ENCODE measurements around the gene ARHGAP1.

ARHGAP1 gene

DNA sequence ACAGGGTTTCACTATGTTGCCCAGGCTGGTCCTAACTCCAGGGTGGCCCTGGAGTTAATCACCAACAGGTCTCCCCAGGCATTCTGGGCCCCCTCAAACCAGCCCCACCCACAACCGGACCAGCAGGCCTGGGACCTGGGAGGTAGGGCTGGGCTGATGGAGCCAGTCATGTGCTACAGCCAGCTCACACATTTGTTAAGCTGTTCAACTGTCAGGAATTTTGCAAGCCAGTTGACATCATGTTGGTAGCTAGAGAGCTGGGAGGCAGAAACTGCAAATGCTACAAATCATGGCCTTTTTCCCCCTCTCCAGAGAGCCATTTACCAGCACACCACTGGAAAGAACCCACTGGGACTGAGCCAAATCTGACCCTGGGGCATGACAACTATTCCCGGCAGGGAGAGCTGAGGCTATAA is 6.8 kb downstream of the ARHGAP1 start:
- DNase-seq (ENCODE audit: low read depth): no peak
- TF ChIP-seq, protein P1, sequence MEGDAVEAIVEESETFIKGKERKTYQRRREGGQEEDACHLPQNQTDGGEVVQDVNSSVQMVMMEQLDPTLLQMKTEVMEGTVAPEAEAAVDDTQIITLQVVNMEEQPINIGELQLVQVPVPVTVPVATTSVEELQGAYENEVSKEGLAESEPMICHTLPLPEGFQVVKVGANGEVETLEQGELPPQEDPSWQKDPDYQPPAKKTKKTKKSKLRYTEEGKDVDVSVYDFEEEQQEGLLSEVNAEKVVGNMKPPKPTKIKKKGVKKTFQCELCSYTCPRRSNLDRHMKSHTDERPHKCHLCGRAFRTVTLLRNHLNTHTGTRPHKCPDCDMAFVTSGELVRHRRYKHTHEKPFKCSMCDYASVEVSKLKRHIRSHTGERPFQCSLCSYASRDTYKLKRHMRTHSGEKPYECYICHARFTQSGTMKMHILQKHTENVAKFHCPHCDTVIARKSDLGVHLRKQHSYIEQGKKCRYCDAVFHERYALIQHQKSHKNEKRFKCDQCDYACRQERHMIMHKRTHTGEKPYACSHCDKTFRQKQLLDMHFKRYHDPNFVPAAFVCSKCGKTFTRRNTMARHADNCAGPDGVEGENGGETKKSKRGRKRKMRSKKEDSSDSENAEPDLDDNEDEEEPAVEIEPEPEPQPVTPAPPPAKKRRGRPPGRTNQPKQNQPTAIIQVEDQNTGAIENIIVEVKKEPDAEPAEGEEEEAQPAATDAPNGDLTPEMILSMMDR (IDR thresholded peaks at IDR 0.05; ENCODE audit: low read depth, low read length, missing control alignments): no peak
- no peak overlapping the region for H3K4me3 ChIP-seq (ENCODE audit: low read depth, low read length)

DNA sequence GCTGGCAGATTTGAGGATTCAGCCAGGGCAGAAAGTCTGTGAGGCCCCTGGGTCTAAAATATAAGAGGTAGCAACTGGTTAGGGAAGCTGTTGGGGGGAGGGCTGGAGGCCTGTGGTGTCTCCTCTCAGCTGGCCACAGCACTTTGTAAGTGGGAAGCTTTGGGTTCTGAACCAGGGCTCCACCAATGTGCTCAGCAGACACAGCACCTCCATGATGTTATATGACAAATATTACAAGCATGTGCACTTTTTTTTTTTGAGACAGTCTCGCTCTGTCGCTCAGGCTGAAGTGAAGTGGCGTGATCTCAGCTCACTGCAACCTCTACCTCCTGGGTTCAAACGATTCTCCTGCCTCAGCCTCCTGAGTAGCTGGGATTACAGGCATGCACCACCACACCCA is 8.0 kb downstream of the ARHGAP1 start:
- TF ChIP-seq, protein P1 (IDR thresholded peaks at IDR 0.05; ENCODE audit: low read depth, low read length, missing control alignments): no peak
- DNase-seq (ENCODE audit: low read depth): no peak

DNA sequence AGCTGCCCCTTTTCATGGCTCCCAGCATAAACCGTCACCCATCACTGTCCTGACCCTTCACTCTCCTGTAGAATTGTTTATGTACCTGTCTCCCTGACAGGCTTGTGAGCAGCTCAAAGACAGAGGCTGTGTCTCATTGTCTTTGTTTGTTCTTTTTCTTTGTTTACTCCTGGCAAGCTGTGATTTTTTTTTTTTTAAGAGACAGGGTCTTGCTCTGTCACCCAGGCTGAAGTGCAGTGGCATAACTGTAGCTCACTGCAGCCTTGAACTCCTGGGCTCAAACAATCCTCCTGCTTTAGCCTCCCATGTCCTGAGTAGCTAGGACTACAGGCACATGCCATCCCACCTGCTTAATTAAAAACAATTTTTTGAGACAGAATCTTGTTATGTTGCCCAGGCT is 9.7 kb downstream of the ARHGAP1 start:
- no peak for DNase-seq (ENCODE audit: low read depth)
- no peak overlapping the region for H3K4me3 ChIP-seq (ENCODE audit: low read depth, low read length)
- TF ChIP-seq, protein P1 (IDR thresholded peaks at IDR 0.05; ENCODE audit: low read depth, low read length, missing control alignments): no peak

More for the DNA sequence above, 8.0 kb downstream of the ARHGAP1 start:
- H3K4me3 ChIP-seq (ENCODE audit: low read depth, low read length): no peak overlapping the region

DNA sequence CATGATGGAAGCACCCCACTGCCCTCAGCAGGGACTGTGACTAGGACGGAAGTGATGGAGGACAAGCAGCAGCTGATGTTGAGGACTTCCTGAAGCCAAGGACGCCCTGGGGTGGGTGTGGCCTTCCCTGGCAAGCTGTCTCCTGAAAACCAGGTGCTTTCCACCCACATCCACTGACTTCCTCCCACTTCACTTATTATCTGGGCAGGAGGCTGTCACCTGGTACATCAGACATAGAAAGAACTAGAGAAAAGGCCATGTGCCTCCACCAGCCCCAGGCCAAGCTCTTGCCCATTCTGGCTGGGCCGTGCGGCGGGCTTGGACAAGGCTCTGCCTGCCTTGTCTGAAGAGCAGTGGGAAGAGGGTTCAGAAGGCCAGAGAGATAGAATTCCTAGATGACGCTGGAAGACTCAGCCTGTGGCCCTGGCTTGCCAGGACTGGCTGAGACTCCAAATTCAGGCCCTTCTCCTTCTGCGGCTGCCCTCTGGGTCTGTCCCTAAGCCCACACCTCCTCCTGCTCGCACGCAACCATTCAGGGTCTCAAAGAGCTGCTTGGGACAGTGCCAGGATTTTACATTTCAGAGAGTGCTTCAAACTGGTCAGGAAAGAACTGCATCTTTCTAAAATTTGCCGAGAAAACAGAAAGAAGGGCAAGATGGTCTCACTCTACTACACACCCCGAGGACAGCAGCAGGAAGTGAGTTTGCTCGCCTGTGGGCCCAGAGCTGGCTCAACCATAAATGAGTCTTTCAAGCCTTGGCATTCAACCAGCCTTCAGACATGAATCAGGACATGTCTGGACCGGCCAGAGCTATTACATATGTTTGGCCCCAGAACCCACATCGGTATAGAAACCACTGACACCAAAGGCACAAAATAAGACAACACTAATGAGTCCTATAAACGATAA is 13.3 kb downstream of the ARHGAP1 start:
- no peak for DNase-seq (ENCODE audit: low read depth)
- TF ChIP-seq, protein P1 (IDR thresholded peaks at IDR 0.05; ENCODE audit: low read depth, low read length, missing control alignments): no peak
- no peak overlapping the region for H3K4me3 ChIP-seq (ENCODE audit: low read depth, low read length)

DNA sequence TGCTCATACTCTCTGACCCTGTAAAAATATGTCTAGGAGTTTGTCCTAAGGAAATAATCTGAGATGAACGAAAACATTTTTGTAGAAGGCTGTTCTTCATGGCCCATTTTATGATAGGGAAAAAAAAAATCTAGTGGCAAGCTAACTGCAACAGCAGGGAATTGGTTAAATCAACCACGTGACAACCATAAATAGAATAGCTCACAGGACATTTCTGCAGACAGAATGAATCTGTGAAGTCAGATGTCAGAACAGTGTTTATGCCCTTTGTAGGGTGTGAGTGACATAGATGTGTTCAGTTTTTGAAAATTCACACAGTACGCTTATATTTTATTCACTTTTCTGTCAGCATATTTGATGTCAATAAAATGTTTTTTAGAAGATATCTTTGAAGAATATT is 16.1 kb downstream of the ARHGAP1 start:
- no peak for DNase-seq (ENCODE audit: low read depth)
- TF ChIP-seq, protein P1 (IDR thresholded peaks at IDR 0.05; ENCODE audit: low read depth, low read length, missing control alignments): no peak
- H3K4me3 ChIP-seq (ENCODE audit: low read depth, low read length): no peak overlapping the region

DNA sequence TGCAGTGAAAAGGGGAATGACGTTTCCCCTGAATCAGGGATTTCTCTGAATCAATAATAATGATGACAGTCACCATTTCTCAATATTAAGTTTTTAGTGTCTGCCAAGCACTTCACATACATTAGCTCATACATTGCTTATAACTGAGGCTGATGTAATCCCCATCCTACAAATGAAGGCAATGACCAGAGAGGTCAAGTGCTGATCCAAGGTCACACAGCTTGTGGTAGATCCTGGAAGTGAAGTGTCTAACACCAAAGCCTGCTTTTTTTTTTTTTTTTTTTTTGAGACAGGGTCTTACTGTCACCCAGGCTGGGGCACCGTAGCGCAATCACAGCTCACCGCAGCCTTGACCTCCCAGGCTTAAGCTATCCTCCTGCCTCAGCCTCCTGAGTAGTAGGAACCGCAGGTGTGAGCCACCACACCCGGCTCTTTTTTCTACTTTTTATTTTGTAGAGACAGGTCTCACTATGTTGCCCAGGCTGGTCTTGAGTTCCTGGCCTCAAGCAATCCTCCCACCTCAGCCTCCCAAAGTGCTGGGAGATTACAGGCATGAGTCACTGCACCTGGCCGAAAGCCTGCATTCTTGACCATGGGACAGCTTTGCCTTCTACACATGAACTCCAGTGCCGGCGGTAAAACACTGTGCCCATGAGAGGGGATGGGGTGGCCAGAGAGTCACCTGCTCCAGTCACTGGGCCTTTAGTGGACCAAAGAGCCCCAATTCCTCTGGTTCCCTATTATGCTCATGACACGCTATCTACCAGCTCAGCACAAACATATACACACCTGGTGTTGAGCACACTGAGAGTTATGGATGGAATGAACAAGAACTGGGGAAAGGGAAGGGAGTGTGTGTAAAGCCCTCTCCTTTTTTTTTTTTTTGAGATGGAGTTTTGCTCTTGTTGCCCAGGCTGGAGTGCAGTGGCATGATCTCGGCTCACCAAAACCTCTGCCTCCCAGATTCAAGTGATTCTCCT is 17.4 kb downstream of the ARHGAP1 start:
- TF ChIP-seq, protein P1 (IDR thresholded peaks at IDR 0.05; ENCODE audit: low read depth, low read length, missing control alignments): no peak
- no peak overlapping the region for H3K4me3 ChIP-seq (ENCODE audit: low read depth, low read length)
- DNase-seq (ENCODE audit: low read depth): no peak

Data from GM12864 (cell line).